ENCODE measurements around the gene NAAA.
A peak's percentile ranks its signal among the peaks of the same experiment; 100 is the strongest.
"Not testable (repeated sequence)": the region's sequence is repeated elsewhere in the genome, so short reads cannot be mapped to it uniquely, and the experiment has no call there.

NAAA gene

GRCh38 chr4:75939890-75940691 is 722 bp downstream of the NAAA start:
- peak; percentile 83 to 84 for ATAC-seq (replicated peaks)
- peaks cover 2 to 22% of the 10 kb centered on the region in 2 donors for H3K4me1 Mint-ChIP-seq
- peak overlapping the region; percentile 98 for H3K27ac Mint-ChIP-seq

GRCh38 chr4:75935628-75936027 is 5.2 kb downstream of the NAAA start:
- no peak overlapping the region for H3K4me3 Mint-ChIP-seq
- H3K4me1 Mint-ChIP-seq: peaks cover 3 to 17% of the 10 kb centered on the region in 2 donors
- H3K27ac Mint-ChIP-seq: no peak overlapping the region
- H3K27me3 Mint-ChIP-seq: no peaks in the 10 kb centered on the region
- DNase-seq (no peak), ATAC-seq (replicated peaks) (no peak)
- no peaks in the 10 kb centered on the region for H3K9me3 Mint-ChIP-seq
- H3K36me3 Mint-ChIP-seq: peaks cover 15 to 28% of the 10 kb centered on the region in 2 donors

More at GRCh38 chr4:75939890-75940691, 722 bp downstream of the NAAA start:
- DNase-seq: peak; percentile 70
- Mint-ChIP-seq H3K36me3 (peaks cover 12 to 20% of the 10 kb centered on the region in 2 donors), H3K9me3 (no peaks in the 10 kb centered on the region), H3K27me3 (no peaks in the 10 kb centered on the region), H3K4me3 (peak overlapping the region; percentile 95 to 97)

- H3K36me3 Mint-ChIP-seq: peaks cover 26 to 34% of the 10 kb centered on the region in 2 donors
- ATAC-seq (replicated peaks) (no peak), DNase-seq (no peak)
- no peaks in the 10 kb centered on the region for H3K27me3 Mint-ChIP-seq
- H3K4me3 Mint-ChIP-seq: no peak overlapping the region
- peaks cover 4 to 7% of the 10 kb centered on the region in 2 donors for H3K4me1 Mint-ChIP-seq
- H3K9me3 Mint-ChIP-seq: no peaks in the 10 kb centered on the region
- H3K27ac Mint-ChIP-seq: no peak overlapping the region
Observed at GRCh38 chr4:75930152-75930551, 10.7 kb downstream of the NAAA start.

GRCh38 chr4:75924916-75925315 is 15.9 kb downstream of the NAAA start:
- H3K4me1 Mint-ChIP-seq; ATAC-seq (replicated peaks); H3K27ac Mint-ChIP-seq; H3K4me3 Mint-ChIP-seq; H3K27me3 Mint-ChIP-seq; DNase-seq; H3K9me3 Mint-ChIP-seq: not testable (repeated sequence)
- H3K36me3 Mint-ChIP-seq: peaks cover 42 to 57% of the 10 kb centered on the region in 2 donors

GRCh38 chr4:75924309-75924827 is 16.4 kb downstream of the NAAA start:
- DNase-seq: no peak
- Mint-ChIP-seq H3K4me1 (peaks cover 2 to 7% of the 10 kb centered on the region in 2 donors), H3K27me3 (no peaks in the 10 kb centered on the region), H3K27ac (no peak overlapping the region), H3K9me3 (no peaks in the 10 kb centered on the region), H3K36me3 (peaks cover 40 to 57% of the 10 kb centered on the region in 2 donors), H3K4me3 (no peak overlapping the region)
- no peak for ATAC-seq (replicated peaks)

- Mint-ChIP-seq H3K27ac (no peak overlapping the region), H3K27me3 (no peaks in the 10 kb centered on the region), H3K4me3 (no peak overlapping the region), H3K36me3 (peaks cover 39 to 54% of the 10 kb centered on the region in 2 donors), H3K9me3 (no peaks in the 10 kb centered on the region), H3K4me1 (no peaks in the 10 kb centered on the region)
- DNase-seq: no peak
- no peak for ATAC-seq (replicated peaks)
Observed at GRCh38 chr4:75922588-75922987, 18.2 kb downstream of the NAAA start.

- DNase-seq: no peak
- no peak for ATAC-seq (replicated peaks)
- H3K9me3 Mint-ChIP-seq: no peaks in the 10 kb centered on the region
- no peak overlapping the region for H3K27ac Mint-ChIP-seq
- no peaks in the 10 kb centered on the region for H3K4me1 Mint-ChIP-seq
- peaks cover 39 to 50% of the 10 kb centered on the region in 2 donors for H3K36me3 Mint-ChIP-seq
- no peak overlapping the region for H3K4me3 Mint-ChIP-seq
- H3K27me3 Mint-ChIP-seq: no peaks in the 10 kb centered on the region
Observed at GRCh38 chr4:75921910-75922309, 18.9 kb downstream of the NAAA start.

- Mint-ChIP-seq H3K4me1 (no peaks in the 10 kb centered on the region), H3K4me3 (no peak overlapping the region), H3K9me3 (no peaks in the 10 kb centered on the region), H3K36me3 (peaks cover 37 to 52% of the 10 kb centered on the region in 2 donors), H3K27me3 (no peaks in the 10 kb centered on the region), H3K27ac (no peak overlapping the region)
- no peak for DNase-seq
- ATAC-seq (replicated peaks): no peak
Observed at GRCh38 chr4:75920327-75920726, 20.5 kb downstream of the NAAA start.

- no peak overlapping the region for H3K4me3 Mint-ChIP-seq
- H3K36me3 Mint-ChIP-seq: peaks cover 33 to 48% of the 10 kb centered on the region in 2 donors
- ATAC-seq (replicated peaks) (no peak), DNase-seq (no peak)
- no peaks in the 10 kb centered on the region for H3K9me3 Mint-ChIP-seq
- no peaks in the 10 kb centered on the region for H3K27me3 Mint-ChIP-seq
- H3K4me1 Mint-ChIP-seq: no peaks in the 10 kb centered on the region
- no peak overlapping the region for H3K27ac Mint-ChIP-seq
Observed at GRCh38 chr4:75919920-75920319, 20.9 kb downstream of the NAAA start.

- Mint-ChIP-seq H3K27me3 (no peaks in the 10 kb centered on the region), H3K9me3 (no peaks in the 10 kb centered on the region), H3K27ac (no peak overlapping the region), H3K36me3 (peaks cover 29 to 44% of the 10 kb centered on the region in 2 donors), H3K4me1 (no peaks in the 10 kb centered on the region), H3K4me3 (no peak overlapping the region)
- ATAC-seq (replicated peaks): peak; percentile 67 to 79
- no peak for DNase-seq
Observed at GRCh38 chr4:75916091-75916661, 24.6 kb downstream of the NAAA start.

- no peaks in the 10 kb centered on the region for H3K27me3 Mint-ChIP-seq
Observed at GRCh38 chr4:75912968-75913367, 27.8 kb downstream of the NAAA start.

GRCh38 chr4:75910831-75911230 is 30.0 kb downstream of the NAAA start:
- DNase-seq, H3K4me3 Mint-ChIP-seq: not testable (repeated sequence)

More at GRCh38 chr4:75912968-75913367, 27.8 kb downstream of the NAAA start:
- ATAC-seq (replicated peaks) (no peak), DNase-seq (no peak)
- peaks cover 24 to 35% of the 10 kb centered on the region in 2 donors for H3K36me3 Mint-ChIP-seq
- peaks cover 0 to 10% of the 10 kb centered on the region in 2 donors for H3K9me3 Mint-ChIP-seq
- no peak overlapping the region for H3K27ac Mint-ChIP-seq
- H3K4me3 Mint-ChIP-seq: no peak overlapping the region
- H3K4me1 Mint-ChIP-seq: peaks cover 0 to 6% of the 10 kb centered on the region in 2 donors

GRCh38 chr4:75909405-75909804 is 31.4 kb downstream of the NAAA start:
- peaks cover 0 to 8% of the 10 kb centered on the region in 2 donors for H3K4me1 Mint-ChIP-seq
- H3K27ac Mint-ChIP-seq: peak overlapping the region; percentile 20
- peaks cover 4 to 9% of the 10 kb centered on the region in 2 donors for H3K27me3 Mint-ChIP-seq
- no peak overlapping the region for H3K4me3 Mint-ChIP-seq
- H3K36me3 Mint-ChIP-seq: peaks cover 22 to 27% of the 10 kb centered on the region in 2 donors
- DNase-seq (no peak), ATAC-seq (replicated peaks) (no peak)
- H3K9me3 Mint-ChIP-seq: peaks cover 0 to 10% of the 10 kb centered on the region in 2 donors

More at GRCh38 chr4:75910831-75911230, 30.0 kb downstream of the NAAA start:
- peaks cover 22 to 30% of the 10 kb centered on the region in 2 donors for H3K36me3 Mint-ChIP-seq
- peaks cover 0 to 10% of the 10 kb centered on the region in 2 donors for H3K9me3 Mint-ChIP-seq
- H3K27me3 Mint-ChIP-seq; H3K27ac Mint-ChIP-seq; ATAC-seq (replicated peaks); H3K4me1 Mint-ChIP-seq: not testable (repeated sequence)

- no peak for DNase-seq
- Mint-ChIP-seq H3K36me3 (peaks cover 19 to 22% of the 10 kb centered on the region in 2 donors), H3K4me3 (no peak overlapping the region), H3K9me3 (peaks cover 0 to 10% of the 10 kb centered on the region in 2 donors), H3K4me1 (peaks cover 0 to 8% of the 10 kb centered on the region in 2 donors), H3K27ac (no peak overlapping the region), H3K27me3 (peaks cover 10 to 15% of the 10 kb centered on the region in 2 donors)
- ATAC-seq (replicated peaks): no peak
Observed at GRCh38 chr4:75908555-75908954, 32.3 kb downstream of the NAAA start.
